OCI-LY7 (cell line): ENCODE results near the gene PLK5. TPM values are rescaled to one million over a fixed set of nuclear protein-coding genes. Genes with fewer than 3 reads are reported as not detected.

Experiments used
- BruUV-seq: library from RNA; stranded (reverse); fragments of 400-500 nt; replicated peaks from 2 replicates; lab custom pipeline; 2021; lab: Mats Ljungman, UMichigan
- CTCF ChIA-PET: fragments of 300-600 bp; sonication (Branson Sonifier 250); formaldehyde crosslinking; loops from one replicate; lab custom pipeline; 2022; ENCODE audit warnings: antibody characterized with exemption; ENCODE audit not compliant: unreplicated experiment; lab: Charles Lee
- POLR2A ChIA-PET: fragments of 300-600 bp; sonication (Branson Sonifier 250); formaldehyde crosslinking; loops from one replicate; lab custom pipeline; 2022; ENCODE audit warnings: antibody characterized with exemption; lab: Charles Lee
- DNase-seq: peaks from one replicate; pipeline ENCODE4 v3.0.0-alpha.2; 2015; ENCODE audit warnings: low spot score
- H2AFZ ChIP-seq: fragments of 200-600 bp; sonication (generic), shearing (Covaris generic); 2 replicates; pipeline ENCODE4 v1.6.1; 2014; ENCODE audit warnings: mild to moderate bottlenecking, antibody characterized with exemption, low read length, moderate library complexity
- H3K27ac ChIP-seq: fragments of 200-600 bp; sonication (generic); 2 replicates; pipeline ENCODE4 v1.5.1; 2014; ENCODE audit warnings: mixed run types, low read depth, mild to moderate bottlenecking, moderate library complexity, low read length, inconsistent platforms; ENCODE audit not compliant: poor library complexity, severe bottlenecking
- H3K36me3 ChIP-seq: fragments of 200-600 bp; sonication (generic); 2 replicates; pipeline ENCODE4 v1.6.1; 2014; ENCODE audit warnings: mild to moderate bottlenecking, antibody characterized with exemption, low read length, moderate library complexity, mixed read lengths; ENCODE audit not compliant: insufficient read depth
- H3K4me1 ChIP-seq: fragments of 200-600 bp; sonication (generic); 2 replicates; pipeline ENCODE4 v1.5.1; 2014; ENCODE audit warnings: mild to moderate bottlenecking, low read length; ENCODE audit not compliant: insufficient read depth, poor library complexity, severe bottlenecking
- H3K4me2 ChIP-seq: fragments of 200-600 bp; sonication (generic); 2 replicates; pipeline ENCODE4 v1.6.1; 2014; ENCODE audit warnings: mild to moderate bottlenecking, low read length
- H3K4me3 ChIP-seq: fragments of 200-600 bp; sonication (generic); 2 replicates; pipeline ENCODE4 v1.5.1; 2014; ENCODE audit warnings: mild to moderate bottlenecking, low read depth, low read length; ENCODE audit not compliant: poor library complexity, severe bottlenecking
- H3K79me2 ChIP-seq: fragments of 200-600 bp; sonication (generic); 2 replicates; pipeline ENCODE4 v1.6.1; 2016; ENCODE audit warnings: low read depth, mild to moderate bottlenecking, low read length, moderate library complexity, mixed read lengths; ENCODE audit not compliant: insufficient read depth
- H3K9me2 ChIP-seq: fragments of 200-600 bp; sonication (generic); 2 replicates; pipeline ENCODE4 v1.6.1; 2016; ENCODE audit warnings: mild to moderate bottlenecking, low read length, mixed read lengths; ENCODE audit not compliant: insufficient read depth
- H3K9me3 ChIP-seq: fragments of 200-600 bp; sonication (generic); 2 replicates; pipeline ENCODE4 v1.6.1; 2014; ENCODE audit warnings: mild to moderate bottlenecking, mixed run types, low read length, mixed read lengths
- H4K20me1 ChIP-seq: fragments of 200-600 bp; sonication (generic); 2 replicates; pipeline ENCODE4 v1.6.1; 2014; ENCODE audit warnings: mild to moderate bottlenecking, antibody characterized with exemption, low read length, moderate library complexity, mixed read lengths; ENCODE audit not compliant: insufficient read depth
- CTCF ChIP-seq: fragments of 200-600 bp; sonication (generic); conservative IDR thresholded peaks from 2 replicates; pipeline ENCODE4 v1.5.1; 2014; ENCODE audit warnings: mild to moderate bottlenecking, antibody characterized with exemption, low read length, moderate library complexity, mixed read lengths
- EZH2phosphoT487 ChIP-seq: fragments of 200-600 bp; sonication (generic); IDR thresholded peaks from 2 replicates; pipeline ENCODE4 v1.6.1; 2018; ENCODE audit warnings: low read depth, borderline replicate concordance, mild to moderate bottlenecking, mixed run types, antibody characterized with exemption, low read length, moderate library complexity, mixed read lengths
- intact Hi-C: fragments of 100-400 bp; cut with micrococcal nuclease; formaldehyde crosslinking; loops from one replicate; pipeline ENCODE4 v1.10.0; 2022; ENCODE audit not compliant: unreplicated experiment
- total RNA-seq, 2 experiments: library from RNA; depleted of rRNA in 1 of 2; stranded (reverse); fragments of >200 nt in 1 of 2; shearing (Covaris generic) in 1 of 2; gene quantifications; 2 replicates each; pipeline ENCODE4 v1.2.3, GENCODE V29; 2014 to 2022

Gene PLK5
- total RNA-seq, 2 experiments from 2014 or later: 0.17 TPM; not detected in 1

- POLR2A ChIA-PET: no interaction called here
- Histone ChIP-seq H3K27ac (peak within 1 kb of the TSS; percentile 34), H3K9me3 (no peaks in the 10 kb centered on the region), H3K9me2 (no peaks in the 10 kb centered on the region), H4K20me1 (no peaks in the 10 kb centered on the region), H3K79me2 (no peaks in the 10 kb centered on the region), H3K4me2 (peak within 1 kb of the TSS; percentile 82), H3K4me3 (peak within 1 kb of the TSS; percentile 68), H3K36me3 (no peaks in the 10 kb centered on the region), H3K4me1 (peaks cover 16% of the 10 kb centered on the region), H2AFZ (peak within 1 kb of the TSS; percentile 61)
- TF ChIP-seq EZH2phosphoT487: no peak
- no peak for TF ChIP-seq CTCF
- intact Hi-C loops: no loop called here
- CTCF ChIA-PET: interaction anchor here (0.6 kb wide), 1 partner anchor 328 kb away, joined by 4 read pairs; no protein-coding TSS in a partner anchor
- DNase-seq: no peak
- BruUV-seq: no TSS peak
Observed at GRCh38 chr19:1491114-1491848, 32.6 kb upstream of the PLK5 start, which contains the start of gene REEP6. TSS of gene REEP6 (plus strand) at chr19:1491181. CDS start at chr19:1491270, 89 bp downstream.

- H3K36me3 ChIP-seq: no peaks in the 10 kb centered on the region
- ChIA-PET POLR2A (no interaction called here), CTCF (no interaction called here)
- intact Hi-C loops: no loop called here
- peaks cover 16% of the 10 kb centered on the region for H3K4me1 ChIP-seq
- H3K79me2 ChIP-seq: no peaks in the 10 kb centered on the region
- H3K27ac ChIP-seq: no peak overlapping the region
- H3K9me2 ChIP-seq: no peaks in the 10 kb centered on the region
- DNase-seq: no peak
- H4K20me1 ChIP-seq: no peaks in the 10 kb centered on the region
- no peak overlapping the region for H3K4me3 ChIP-seq
- peak overlapping the region; percentile 73; the same call in 1 of the 2 replicates for H3K4me2 ChIP-seq
- no peak for TF ChIP-seq CTCF
- no peak for TF ChIP-seq EZH2phosphoT487
- BruUV-seq: no TSS peak
- H3K9me3 ChIP-seq: no peaks in the 10 kb centered on the region
- no peak overlapping the region for H2AFZ ChIP-seq
Observed at GRCh38 chr19:1491849-1492170, 32.1 kb upstream of the PLK5 start.

GRCh38 chr19:1492474-1493006 lies 31.3 kb upstream of the PLK5 start:
- no peaks in the 10 kb centered on the region for H3K36me3 ChIP-seq
- no peak for DNase-seq
- ChIA-PET POLR2A (no interaction called here), CTCF (no interaction called here)
- intact Hi-C loops: no loop called here
- no peaks in the 10 kb centered on the region for H3K9me3 ChIP-seq
- no peak overlapping the region for H3K27ac ChIP-seq
- H2AFZ ChIP-seq: no peak overlapping the region
- H3K4me1 ChIP-seq: peaks cover 16% of the 10 kb centered on the region
- H4K20me1 ChIP-seq: no peaks in the 10 kb centered on the region
- no TSS peak for BruUV-seq
- no peaks in the 10 kb centered on the region for H3K9me2 ChIP-seq
- no peak overlapping the region for H3K4me2 ChIP-seq
- TF ChIP-seq CTCF: no peak
- no peak for TF ChIP-seq EZH2phosphoT487
- H3K4me3 ChIP-seq: no peak overlapping the region
- no peaks in the 10 kb centered on the region for H3K79me2 ChIP-seq
